CD4-positive, alpha-beta T cell (primary cell): ENCODE measurements around the gene SLC25A26. TPM values are rescaled to one million over a fixed set of nuclear protein-coding genes. Genes with fewer than 3 reads are reported as not detected.
"Not testable (repeated sequence)": the region's sequence is repeated elsewhere in the genome, so short reads cannot be mapped to it uniquely, and the experiment has no call there.

Source experiments
- ATAC-seq: fragments of 200-7000 bp; cut with Tn5 transposase; one replicate; pipeline ENCODE4 v1.10.0; 2022; ENCODE audit warnings: mild to moderate bottlenecking; ENCODE audit not compliant: poor library complexity
- CTCF ChIA-PET: fragments of 350-600 bp; sonication (Branson Sonifier 250); formaldehyde crosslinking; loops from one replicate; lab custom pipeline; 2021; ENCODE audit warnings: antibody characterized with exemption, inconsistent platforms; lab: Charles Lee
- POLR2A ChIA-PET: fragments of 350-600 bp; sonication (Branson Sonifier 250); formaldehyde crosslinking; loops from one replicate; lab custom pipeline; 2021; ENCODE audit warnings: antibody characterized with exemption, inconsistent platforms; lab: Charles Lee
- DNase-seq, 14 experiments: peaks; one replicate each; pipeline ENCODE4 v3.0.0-alpha.2; 2013 to 2020; ENCODE audit warnings: mixed read lengths in 2 of 14
- H3K27ac ChIP-seq, 2 donors: one replicate each; pipeline versions ENCODE4 v1.5.1 to v1.7.0; 2013; ENCODE audit warnings: low read length in 2 of 2, low read depth in 1 of 2, mild to moderate bottlenecking in 1 of 2
- H3K27me3 ChIP-seq, 2 experiments: 1 replicate in 1 of 2; 2 replicates in 1 of 2; pipeline versions ENCODE4 v1.6.1 to v1.7.0; 2013; ENCODE audit warnings: low read length in 2 of 2, control low read depth in 1 of 2, mild to moderate bottlenecking in 1 of 2, moderate library complexity in 1 of 2; ENCODE audit not compliant: insufficient read depth in 2 of 2, control insufficient read depth in 1 of 2
- H3K36me3 ChIP-seq: one replicate; pipeline ENCODE4 v1.6.1; 2013; ENCODE audit warnings: low read length, control low read depth; ENCODE audit not compliant: insufficient read depth
- H3K4me1 ChIP-seq: one replicate; pipeline ENCODE4 v1.6.1; 2013; ENCODE audit warnings: low read length, control low read depth; ENCODE audit not compliant: insufficient read depth
- H3K4me3 ChIP-seq: one replicate; pipeline ENCODE4 v1.5.1; 2013; ENCODE audit warnings: mild to moderate bottlenecking, low read length, moderate library complexity
- H3K9me3 ChIP-seq, 2 experiments: 1 replicate in 1 of 2; 2 replicates in 1 of 2; pipeline versions ENCODE4 v1.6.1 to v1.7.0; 2013; ENCODE audit warnings: low read length in 2 of 2, mild to moderate bottlenecking in 2 of 2, control low read depth in 1 of 2, moderate library complexity in 1 of 2; ENCODE audit not compliant: control insufficient read depth in 1 of 2, insufficient read depth in 1 of 2
- H3K27ac Mint-ChIP-seq: one replicate; pipeline ENCODE4 v1.8.0; 2020; ENCODE audit warnings: mixed read lengths
- H3K27me3 Mint-ChIP-seq: one replicate; pipeline ENCODE4 v1.8.0; 2021; ENCODE audit warnings: mixed read lengths
- H3K36me3 Mint-ChIP-seq: one replicate; pipeline ENCODE4 v1.8.0; 2021; ENCODE audit warnings: low read depth, mixed read lengths
- H3K4me1 Mint-ChIP-seq: one replicate; pipeline ENCODE4 v1.8.0; 2021; ENCODE audit warnings: low read depth, mixed read lengths
- H3K4me3 Mint-ChIP-seq: one replicate; pipeline ENCODE4 v1.8.0; 2020; ENCODE audit warnings: mild to moderate bottlenecking, mixed read lengths
- H3K9me3 Mint-ChIP-seq: one replicate; pipeline ENCODE4 v1.8.0; 2020; ENCODE audit warnings: mixed read lengths
- intact Hi-C, 2 experiments: fragments of 100-400 bp; cut with DNase I in 1 of 2; cut with micrococcal nuclease in 1 of 2; formaldehyde crosslinking; loops; one replicate each; pipeline versions ENCODE4 v1.15.1 to v1.9.0; 2023 to 2025; cut with DNase I, micrococcal nuclease
- total RNA-seq, 174 experiments: library from RNA in 2 of 174; stranded (reverse) in 2 of 174; gene quantifications; one replicate each; pipeline ENCODE4 v1.2.3 and lab custom pipeline; 2021 to 2026
- TF ChIP-seq, protein P1 (sequence below): fragments of 200-600 bp; IDR thresholded peaks from one replicate; pipeline ENCODE4 v1.8.0; 2022; ENCODE audit warnings: antibody characterized with exemption, mild to moderate bottlenecking

Gene SLC25A26
- total RNA-seq, 2 experiments from 2014 or later = 26.9 to 30.2 TPM

DNA sequence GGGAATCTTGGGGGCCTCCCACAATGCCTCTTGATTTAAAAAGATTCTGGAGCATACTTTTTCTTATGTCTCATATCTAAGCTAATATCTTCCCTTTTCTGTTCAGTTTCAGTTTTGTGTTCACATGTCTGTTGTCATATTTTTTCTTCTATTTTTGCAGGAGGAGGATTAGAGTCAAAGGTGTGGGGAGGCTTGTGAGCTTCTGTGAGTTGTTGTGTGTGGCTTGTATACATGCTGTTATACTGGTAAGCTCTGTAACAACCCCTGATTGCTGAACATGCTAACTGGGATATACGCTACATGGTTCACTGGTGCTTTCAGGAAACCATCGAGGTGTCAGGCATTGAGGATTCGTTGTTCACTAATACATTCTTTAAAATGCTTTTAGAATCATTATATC, 83.5 kb downstream of the SLC25A26 start:
- TF ChIP-seq, protein P1, sequence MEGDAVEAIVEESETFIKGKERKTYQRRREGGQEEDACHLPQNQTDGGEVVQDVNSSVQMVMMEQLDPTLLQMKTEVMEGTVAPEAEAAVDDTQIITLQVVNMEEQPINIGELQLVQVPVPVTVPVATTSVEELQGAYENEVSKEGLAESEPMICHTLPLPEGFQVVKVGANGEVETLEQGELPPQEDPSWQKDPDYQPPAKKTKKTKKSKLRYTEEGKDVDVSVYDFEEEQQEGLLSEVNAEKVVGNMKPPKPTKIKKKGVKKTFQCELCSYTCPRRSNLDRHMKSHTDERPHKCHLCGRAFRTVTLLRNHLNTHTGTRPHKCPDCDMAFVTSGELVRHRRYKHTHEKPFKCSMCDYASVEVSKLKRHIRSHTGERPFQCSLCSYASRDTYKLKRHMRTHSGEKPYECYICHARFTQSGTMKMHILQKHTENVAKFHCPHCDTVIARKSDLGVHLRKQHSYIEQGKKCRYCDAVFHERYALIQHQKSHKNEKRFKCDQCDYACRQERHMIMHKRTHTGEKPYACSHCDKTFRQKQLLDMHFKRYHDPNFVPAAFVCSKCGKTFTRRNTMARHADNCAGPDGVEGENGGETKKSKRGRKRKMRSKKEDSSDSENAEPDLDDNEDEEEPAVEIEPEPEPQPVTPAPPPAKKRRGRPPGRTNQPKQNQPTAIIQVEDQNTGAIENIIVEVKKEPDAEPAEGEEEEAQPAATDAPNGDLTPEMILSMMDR = no peak
- Histone ChIP-seq H3K4me3 (no peak overlapping the region), H3K36me3 (no peaks in the 10 kb centered on the region), H3K9me3 (peaks cover 0 to 3% of the 10 kb centered on the region in 2 experiments), H3K27ac (peak overlapping the region; percentile 7 to 71), H3K27me3 (no peaks in the 10 kb centered on the region), H3K4me1 (peaks cover 40% of the 10 kb centered on the region)
- ChIA-PET POLR2A (interaction anchor here (0.6 to 0.8 kb wide), 2 partner anchors 73 to 132 kb away, joined by 3 to 4 read pairs; no protein-coding TSS in a partner anchor), CTCF (no interaction called here)
- DNase-seq (peak in 3 of 14 experiments; percentile 16 to 44 (median 26)), ATAC-seq (no peak)
- Mint-ChIP-seq H3K4me3 (peak overlapping the region; percentile 43), H3K36me3 (peaks cover 5% of the 10 kb centered on the region), H3K9me3 (peaks cover 4% of the 10 kb centered on the region), H3K27ac (peak overlapping the region; percentile 98), H3K4me1 (peaks cover 62% of the 10 kb centered on the region), H3K27me3 (no peaks in the 10 kb centered on the region)
- intact Hi-C loops = loop anchor here in 1 of 2 experiments (10.0 kb wide), 1 partner anchor 191 kb away; no protein-coding TSS in a partner anchor

DNA sequence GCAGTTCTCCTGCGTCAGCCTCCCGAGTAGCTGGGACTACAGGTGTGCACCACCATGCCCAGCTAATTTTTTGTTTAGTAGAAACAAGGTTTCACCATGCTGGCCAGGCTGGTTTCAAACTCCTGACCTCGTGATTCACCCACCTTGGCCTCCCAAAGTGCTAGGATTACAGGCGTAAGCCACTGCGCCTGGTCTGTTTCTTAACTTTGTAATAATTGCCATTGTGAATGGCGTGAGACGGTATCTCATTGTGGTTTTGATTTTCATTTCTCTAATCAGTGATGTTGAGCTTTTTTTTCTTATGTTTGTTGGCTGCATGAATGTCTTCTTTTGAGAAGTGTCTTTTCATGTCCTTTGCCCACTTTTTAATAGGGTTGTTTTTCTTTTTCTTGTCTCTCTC, 85.3 kb downstream of the SLC25A26 start:
- H3K36me3 ChIP-seq, H3K4me3 Mint-ChIP-seq, H3K27me3 Mint-ChIP-seq, H3K36me3 Mint-ChIP-seq, H3K27ac ChIP-seq, H3K27me3 ChIP-seq, CTCF ChIA-PET, ATAC-seq, H3K4me3 ChIP-seq, POLR2A ChIA-PET, H3K9me3 Mint-ChIP-seq, H3K9me3 ChIP-seq: not testable (repeated sequence)
- intact Hi-C loops = loop anchor here in 1 of 2 experiments (10.0 kb wide), 1 partner anchor 189 kb away; no protein-coding TSS in a partner anchor
- DNase-seq = peak in 2 of 14 experiments; percentile 9 to 21
- H3K27ac Mint-ChIP-seq = peak overlapping the region; percentile 98
- peaks cover 47% of the 10 kb centered on the region for H3K4me1 Mint-ChIP-seq
- peaks cover 40% of the 10 kb centered on the region for H3K4me1 ChIP-seq

GRCh38 chr3:66306991-66307390, 86.2 kb downstream of the SLC25A26 start:
- H3K27me3 Mint-ChIP-seq, H3K36me3 ChIP-seq, CTCF ChIA-PET, H3K27me3 ChIP-seq, H3K4me3 ChIP-seq, POLR2A ChIA-PET, ATAC-seq, H3K9me3 Mint-ChIP-seq, H3K9me3 ChIP-seq, H3K36me3 Mint-ChIP-seq, H3K27ac ChIP-seq: not testable (repeated sequence)
- peak in 3 of 14 experiments; percentile 60 to 83 (median 70) for DNase-seq
- peaks cover 38% of the 10 kb centered on the region for H3K4me1 ChIP-seq
- Mint-ChIP-seq H3K27ac (peak overlapping the region; percentile 86), H3K4me1 (peaks cover 38% of the 10 kb centered on the region), H3K4me3 (peak overlapping the region; percentile 22)
- intact Hi-C loops = loop anchor here in 1 of 2 experiments (10.0 kb wide), 1 partner anchor 188 kb away; no protein-coding TSS in a partner anchor

GRCh38 chr3:66312039-66312438, 91.2 kb downstream of the SLC25A26 start:
- Histone ChIP-seq H3K27ac (no peak overlapping the region), H3K4me1 (peaks cover 13% of the 10 kb centered on the region), H3K4me3 (no peak overlapping the region), H3K36me3 (no peaks in the 10 kb centered on the region), H3K27me3 (no peaks in the 10 kb centered on the region), H3K9me3 (peaks cover 0 to 12% of the 10 kb centered on the region in 2 experiments)
- Mint-ChIP-seq H3K4me3 (no peak overlapping the region), H3K27ac (no peak overlapping the region), H3K27me3 (no peaks in the 10 kb centered on the region), H3K4me1 (peaks cover 34% of the 10 kb centered on the region), H3K9me3 (peaks cover 20% of the 10 kb centered on the region), H3K36me3 (peaks cover 39% of the 10 kb centered on the region)
- ATAC-seq = peak; percentile 63
- POLR2A ChIA-PET = interaction anchor here (1.5 kb wide), 1 partner anchor 10 kb away, joined by 7 read pairs; no protein-coding TSS in a partner anchor
- peak in 6 of 14 experiments; percentile 15 to 77 (median 46) for DNase-seq
- intact Hi-C loops = no loop called here
- CTCF ChIA-PET = interaction anchor here (2.8 kb wide), 1 partner anchor 66 kb away, joined by 9 read pairs; no protein-coding TSS in a partner anchor
- TF ChIP-seq, protein P1 = no peak
